ENCODE data around the gene ALK.

ALK gene

GRCh38 chr2:29703336-29703735 is 218.1 kb downstream of the ALK start:
- no peak overlapping the region for H3K4me3 ChIP-seq (ENCODE audit: low read depth, low read length)
- TF ChIP-seq MYC (IDR thresholded peaks at IDR 0.05; ENCODE audit: low read depth, low read length) (no peak), MAX (IDR thresholded peaks at IDR 0.05; ENCODE audit: low read depth, low read length) (no peak), CTCF (IDR thresholded peaks at IDR 0.05; ENCODE audit: low read depth, low read length) (no peak), POLR2A (IDR thresholded peaks at IDR 0.05; ENCODE audit: extremely low read depth, insufficient read length) (no peak)
- DNase-seq (ENCODE audit: low read depth), result no peak

- no peak for TF ChIP-seq CTCF (IDR thresholded peaks at IDR 0.05; ENCODE audit: low read depth, low read length)
- no peak for TF ChIP-seq POLR2A (IDR thresholded peaks at IDR 0.05; ENCODE audit: extremely low read depth, insufficient read length)
- no peak overlapping the region for H3K4me3 ChIP-seq (ENCODE audit: low read depth, low read length)
- DNase-seq (ENCODE audit: low read depth), result no peak
These were observed 219.1 kb downstream of the ALK start for GRCh38 chr2:29702276-29702675.

GRCh38 chr2:29700560-29700959 is 220.8 kb downstream of the ALK start:
- H3K4me3 ChIP-seq (ENCODE audit: low read depth, low read length), result no peak overlapping the region
- no peak for TF ChIP-seq POLR2A (IDR thresholded peaks at IDR 0.05; ENCODE audit: extremely low read depth, insufficient read length)
- TF ChIP-seq MAX (IDR thresholded peaks at IDR 0.05; ENCODE audit: low read depth, low read length), result no peak
- no peak for TF ChIP-seq CTCF (IDR thresholded peaks at IDR 0.05; ENCODE audit: low read depth, low read length)
- no peak for TF ChIP-seq MYC (IDR thresholded peaks at IDR 0.05; ENCODE audit: low read depth, low read length)
- DNase-seq (ENCODE audit: low read depth), result no peak

GRCh38 chr2:29699045-29699444 is 222.3 kb downstream of the ALK start:
- DNase-seq (ENCODE audit: low read depth), result no peak
- TF ChIP-seq POLR2A (IDR thresholded peaks at IDR 0.05; ENCODE audit: extremely low read depth, insufficient read length) (no peak), MAX (IDR thresholded peaks at IDR 0.05; ENCODE audit: low read depth, low read length) (no peak), CTCF (IDR thresholded peaks at IDR 0.05; ENCODE audit: low read depth, low read length) (no peak), MYC (IDR thresholded peaks at IDR 0.05; ENCODE audit: low read depth, low read length) (no peak)
- no peak overlapping the region for H3K4me3 ChIP-seq (ENCODE audit: low read depth, low read length)

- DNase-seq (ENCODE audit: low read depth), result no peak
- TF ChIP-seq MAX (IDR thresholded peaks at IDR 0.05; ENCODE audit: low read depth, low read length) (no peak), CTCF (IDR thresholded peaks at IDR 0.05; ENCODE audit: low read depth, low read length) (no peak), MYC (IDR thresholded peaks at IDR 0.05; ENCODE audit: low read depth, low read length) (no peak)
- no peak overlapping the region for H3K4me3 ChIP-seq (ENCODE audit: low read depth, low read length)
These were observed 223.2 kb downstream of the ALK start for GRCh38 chr2:29698216-29698615.

GRCh38 chr2:29697715-29698114 is 223.7 kb downstream of the ALK start:
- DNase-seq (ENCODE audit: low read depth), result no peak

More at GRCh38 chr2:29697715-29698114, 223.7 kb downstream of the ALK start:
- TF ChIP-seq POLR2A (IDR thresholded peaks at IDR 0.05; ENCODE audit: extremely low read depth, insufficient read length) (no peak), CTCF (IDR thresholded peaks at IDR 0.05; ENCODE audit: low read depth, low read length) (no peak), MYC (IDR thresholded peaks at IDR 0.05; ENCODE audit: low read depth, low read length) (no peak), MAX (IDR thresholded peaks at IDR 0.05; ENCODE audit: low read depth, low read length) (no peak)
- H3K4me3 ChIP-seq (ENCODE audit: low read depth, low read length), result no peak overlapping the region

All from NB4 (cell line).